Measurements from ENCODE around the gene HOXD3.

The HOXD3 gene

GRCh38 chr2:176148751-176149421 lies 8.2 kb upstream of the HOXD3 start:
- no peak for TF ChIP-seq CTCF (IDR thresholded peaks at IDR 0.05; ENCODE audit: borderline replicate concordance, insufficient read depth, low read depth, low read length)
- no peak overlapping the region for H3K4me3 ChIP-seq (ENCODE audit: low read depth, low read length)

GRCh38 chr2:176149481-176149938 lies 7.6 kb upstream of the HOXD3 start:
- no peak for TF ChIP-seq CTCF (IDR thresholded peaks at IDR 0.05; ENCODE audit: borderline replicate concordance, insufficient read depth, low read depth, low read length)
- H3K4me3 ChIP-seq (ENCODE audit: low read depth, low read length) = no peak overlapping the region

- TF ChIP-seq CTCF (IDR thresholded peaks at IDR 0.05; ENCODE audit: borderline replicate concordance, insufficient read depth, low read depth, low read length) = no peak
These were observed 7.0 kb upstream of the HOXD3 start for GRCh38 chr2:176149939-176150583.

GRCh38 chr2:176150584-176151441 lies 6.3 kb upstream of the HOXD3 start:
- no peak overlapping the region for H3K4me3 ChIP-seq (ENCODE audit: low read depth, low read length)
- TF ChIP-seq CTCF (IDR thresholded peaks at IDR 0.05; ENCODE audit: borderline replicate concordance, insufficient read depth, low read depth, low read length) = no peak

More at GRCh38 chr2:176149939-176150583, 7.0 kb upstream of the HOXD3 start:
- H3K4me3 ChIP-seq (ENCODE audit: low read depth, low read length) = no peak overlapping the region

- peak within 1 kb of the TSS; percentile 13 for H3K4me3 ChIP-seq (ENCODE audit: low read depth, low read length)
- no peak for TF ChIP-seq CTCF (IDR thresholded peaks at IDR 0.05; ENCODE audit: borderline replicate concordance, insufficient read depth, low read depth, low read length)
These were observed 5.4 kb upstream of the HOXD3 start, which contains the start of gene HOXD4 for GRCh38 chr2:176151442-176152287. Gene HOXD4 (plus strand): TSS chr2:176151550. CDS start chr2:176151634, 84 bp downstream.

GRCh38 chr2:176152350-176153181 lies 4.5 kb upstream of the HOXD3 start:
- H3K4me3 ChIP-seq (ENCODE audit: low read depth, low read length) = no peak overlapping the region
- TF ChIP-seq CTCF (IDR thresholded peaks at IDR 0.05; ENCODE audit: borderline replicate concordance, insufficient read depth, low read depth, low read length) = no peak
